ENCODE results near the gene ADRA2C.

ADRA2C gene

DNA sequence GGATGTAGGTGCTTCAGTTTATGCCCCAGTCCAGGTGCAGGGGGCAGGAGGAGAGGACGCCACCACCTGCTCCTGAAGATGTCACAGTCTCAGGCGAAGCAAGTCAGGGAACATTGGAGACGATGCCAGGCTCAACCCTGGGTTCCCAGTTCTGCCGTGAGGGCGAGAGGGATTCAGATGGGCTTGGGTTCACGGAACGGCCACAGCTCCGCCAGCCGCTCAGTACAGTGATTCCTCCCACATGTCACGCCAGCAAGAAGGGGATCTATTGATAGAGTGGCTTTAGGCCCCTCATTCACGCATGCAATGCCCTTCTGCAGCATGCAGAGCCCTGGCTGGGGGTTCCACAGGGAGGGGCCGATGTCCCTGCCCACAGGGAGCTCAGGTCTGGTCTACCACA, 34.2 kb downstream of the ADRA2C start:
- TF ChIP-seq, protein P1, sequence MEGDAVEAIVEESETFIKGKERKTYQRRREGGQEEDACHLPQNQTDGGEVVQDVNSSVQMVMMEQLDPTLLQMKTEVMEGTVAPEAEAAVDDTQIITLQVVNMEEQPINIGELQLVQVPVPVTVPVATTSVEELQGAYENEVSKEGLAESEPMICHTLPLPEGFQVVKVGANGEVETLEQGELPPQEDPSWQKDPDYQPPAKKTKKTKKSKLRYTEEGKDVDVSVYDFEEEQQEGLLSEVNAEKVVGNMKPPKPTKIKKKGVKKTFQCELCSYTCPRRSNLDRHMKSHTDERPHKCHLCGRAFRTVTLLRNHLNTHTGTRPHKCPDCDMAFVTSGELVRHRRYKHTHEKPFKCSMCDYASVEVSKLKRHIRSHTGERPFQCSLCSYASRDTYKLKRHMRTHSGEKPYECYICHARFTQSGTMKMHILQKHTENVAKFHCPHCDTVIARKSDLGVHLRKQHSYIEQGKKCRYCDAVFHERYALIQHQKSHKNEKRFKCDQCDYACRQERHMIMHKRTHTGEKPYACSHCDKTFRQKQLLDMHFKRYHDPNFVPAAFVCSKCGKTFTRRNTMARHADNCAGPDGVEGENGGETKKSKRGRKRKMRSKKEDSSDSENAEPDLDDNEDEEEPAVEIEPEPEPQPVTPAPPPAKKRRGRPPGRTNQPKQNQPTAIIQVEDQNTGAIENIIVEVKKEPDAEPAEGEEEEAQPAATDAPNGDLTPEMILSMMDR (IDR thresholded peaks at IDR 0.05; ENCODE audit: insufficient read depth, low read depth, low read length, missing control alignments): no peak
- no peak for DNase-seq (ENCODE audit: low read depth)

GRCh38 chr4:3801521-3801920, 35.3 kb downstream of the ADRA2C start:
- H3K4me3 ChIP-seq (ENCODE audit: low read length): no peak overlapping the region
- TF ChIP-seq, protein P1 (IDR thresholded peaks at IDR 0.05; ENCODE audit: insufficient read depth, low read depth, low read length, missing control alignments): no peak
- no peak for DNase-seq (ENCODE audit: low read depth)

More for the DNA sequence above, 34.2 kb downstream of the ADRA2C start:
- H3K4me3 ChIP-seq (ENCODE audit: low read length): no peak overlapping the region

GRCh38 chr4:3801931-3802550, 35.9 kb downstream of the ADRA2C start:
- H3K4me3 ChIP-seq (ENCODE audit: low read length): no peak overlapping the region
- no peak for DNase-seq (ENCODE audit: low read depth)
- TF ChIP-seq, protein P1 (IDR thresholded peaks at IDR 0.05; ENCODE audit: insufficient read depth, low read depth, low read length, missing control alignments): no peak

DNA sequence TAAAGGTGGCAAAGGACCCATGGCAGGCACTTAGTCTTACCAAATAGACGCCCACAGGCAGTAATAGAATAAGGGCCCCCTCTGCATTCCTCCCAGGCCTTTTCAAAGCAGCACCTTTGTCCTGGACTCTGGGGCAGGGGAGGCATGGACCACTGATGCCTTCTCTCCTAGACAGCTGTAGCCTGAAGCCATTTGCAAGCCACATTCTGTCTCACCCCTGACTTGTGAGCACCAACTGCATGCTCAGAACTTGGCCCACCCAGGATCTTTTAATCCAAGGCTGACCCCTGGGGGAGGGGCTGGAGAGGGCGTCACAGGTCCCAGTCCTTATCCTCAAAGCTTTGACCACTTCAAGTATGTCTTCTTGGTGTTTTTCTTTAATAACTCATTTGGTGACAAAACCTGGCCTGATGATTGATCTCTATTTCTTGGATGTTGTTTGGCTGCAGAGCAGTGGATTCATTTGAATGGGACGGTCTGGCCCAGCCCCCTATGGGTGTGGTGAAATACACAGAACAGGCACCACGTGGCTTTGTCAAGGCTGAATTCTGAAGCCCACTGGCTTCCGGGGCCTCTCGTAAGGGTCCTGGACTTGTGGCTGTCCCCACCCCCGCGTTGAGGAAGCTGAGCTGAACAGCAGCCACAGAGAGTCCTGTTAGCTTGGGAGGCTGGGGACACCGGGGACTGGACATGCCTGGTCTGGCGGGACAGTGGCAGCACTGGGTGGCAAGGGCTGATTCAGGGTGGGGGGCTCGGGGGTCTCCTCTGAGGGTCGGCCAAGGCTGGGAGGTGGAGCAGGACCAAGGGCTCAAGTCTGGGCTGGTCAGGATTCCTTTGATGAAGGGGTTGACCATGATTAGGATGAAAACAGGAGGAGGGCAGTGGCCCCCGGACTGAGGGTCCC, 36.6 kb downstream of the ADRA2C start:
- TF ChIP-seq, protein P1 (IDR thresholded peaks at IDR 0.05; ENCODE audit: insufficient read depth, low read depth, low read length, missing control alignments): no peak
- no peak for DNase-seq (ENCODE audit: low read depth)
- H3K4me3 ChIP-seq (ENCODE audit: low read length): no peak overlapping the region

DNA sequence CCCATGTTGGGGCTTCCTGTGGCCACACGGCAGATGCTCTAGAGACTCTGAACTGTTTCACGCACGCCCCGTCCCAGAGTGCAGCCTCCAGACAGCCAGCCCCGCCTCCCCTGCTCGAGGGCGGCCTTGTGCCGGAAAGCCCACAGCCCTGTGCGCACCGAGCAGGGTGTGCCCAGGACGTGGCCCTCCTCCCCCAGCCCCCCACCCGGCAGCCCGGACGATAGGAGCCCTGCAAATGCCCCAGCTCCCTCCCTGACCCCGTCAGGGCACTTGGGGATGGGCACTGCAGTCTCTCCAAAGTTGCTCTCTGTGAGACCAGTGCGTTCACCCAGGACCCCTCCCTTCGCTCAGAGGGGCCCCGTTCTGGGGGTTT, 37.3 kb downstream of the ADRA2C start:
- no peak for DNase-seq (ENCODE audit: low read depth)
- TF ChIP-seq, protein P1 (IDR thresholded peaks at IDR 0.05; ENCODE audit: insufficient read depth, low read depth, low read length, missing control alignments): no peak
- H3K4me3 ChIP-seq (ENCODE audit: low read length): no peak overlapping the region

- DNase-seq (ENCODE audit: low read depth): no peak
- no peak overlapping the region for H3K4me3 ChIP-seq (ENCODE audit: low read length)
- TF ChIP-seq, protein P1 (IDR thresholded peaks at IDR 0.05; ENCODE audit: insufficient read depth, low read depth, low read length, missing control alignments): no peak
Observed at GRCh38 chr4:3803946-3804345, 37.8 kb downstream of the ADRA2C start.

Measured in epithelial cell of esophagus (primary cell).